HepG2 (cell line): Measurements from ENCODE around the gene SPRED2. TPM values are rescaled to one million over a fixed set of nuclear protein-coding genes. Genes with fewer than 3 reads are reported as not detected.

Source experiments
- JUND ChIP-seq: sonication (generic); formaldehyde crosslinking; IDR thresholded peaks from 2 replicates; pipeline ENCODE4 v1.8.0; 2022; ENCODE audit warnings: mild to moderate bottlenecking, missing genetic modification reagents
- KDM3A ChIP-seq: IDR thresholded peaks from 2 replicates; pipeline ENCODE4 v1.6.1; 2018; ENCODE audit warnings: low read depth, missing compliant biosample characterization
- RAD21 ChIP-seq: fragments of 450-650 bp; formaldehyde crosslinking; IDR thresholded peaks from 2 replicates; pipeline ENCODE4 v1.5.0; 2020; ENCODE audit warnings: mild to moderate bottlenecking
- RAD51 ChIP-seq: fragments of 450-650 bp; IDR thresholded peaks from 2 replicates; pipeline ENCODE4 v1.6.1; 2016; ENCODE audit warnings: borderline replicate concordance
- SMAD3 ChIP-seq: sonication (generic); formaldehyde crosslinking; IDR thresholded peaks from 2 replicates; pipeline ENCODE4 v1.4.0; 2020; ENCODE audit warnings: missing genetic modification reagents
- ZNF510 ChIP-seq: sonication (generic); formaldehyde crosslinking; IDR thresholded peaks from 2 replicates; pipeline ENCODE4 v1.4.0; 2020; ENCODE audit warnings: low read depth, mild to moderate bottlenecking, missing genetic modification reagents
- ZNF713 ChIP-seq: sonication (generic); formaldehyde crosslinking; IDR thresholded peaks from 2 replicates; pipeline ENCODE4 v1.4.0; 2020; ENCODE audit warnings: mild to moderate bottlenecking, missing genetic modification reagents
- ZSCAN21 ChIP-seq: sonication (generic); formaldehyde crosslinking; IDR thresholded peaks from 2 replicates; pipeline ENCODE4 v1.8.0; 2022; ENCODE audit warnings: mild to moderate bottlenecking, missing genetic modification reagents, moderate library complexity, borderline replicate concordance
- polyA plus RNA-seq, 8 experiments: library from polyadenylated mRNA; depleted of rRNA in 3 of 8; stranded (reverse) in 7 of 8; unstranded in 1 of 8; fragments of >200 nt; fragmentation: Illumina TruSeq in 4 of 8; extraction: Trizol in 4 of 8; gene quantifications; 2 replicates each; pipeline versions ENCODE4 v1.2.1 to v1.2.3, GENCODE V29; 2011 to 2016; ENCODE audit warnings: low read depth in 4 of 8, missing spikeins in 1 of 8, mixed read lengths in 1 of 8; ENCODE audit not compliant: insufficient read depth in 1 of 8
- total RNA-seq, 5 experiments: library from RNA; depleted of rRNA; stranded (reverse); fragments of >200 nt; fragmentation: Illumina TruSeq; extraction: Trizol; gene quantifications; 2 replicates each; pipeline ENCODE4 v1.2.3, GENCODE V29; 2016; ENCODE audit warnings: low read depth in 1 of 5
- TF ChIP-seq, protein P1 (sequence below): sonication (generic); formaldehyde crosslinking; IDR thresholded peaks from 2 replicates; pipeline ENCODE4 v1.5.0; 2020; ENCODE audit warnings: missing genetic modification reagents
- TF ChIP-seq, protein P2 (sequence below): sonication (generic); formaldehyde crosslinking; IDR thresholded peaks from 2 replicates; pipeline ENCODE4; 2020; ENCODE audit warnings: missing genetic modification reagents, mild to moderate bottlenecking, borderline replicate concordance
- TF ChIP-seq, protein P3 (sequence below): sonication (generic); formaldehyde crosslinking; IDR thresholded peaks from 2 replicates; pipeline ENCODE4 v1.8.0; 2023; ENCODE audit warnings: mild to moderate bottlenecking, missing genetic modification reagents
- TF ChIP-seq, protein P4 (sequence below): sonication (generic); formaldehyde crosslinking; IDR thresholded peaks from 2 replicates; pipeline ENCODE4 v1.8.0; 2022; ENCODE audit warnings: missing genetic modification reagents, mild to moderate bottlenecking, moderate library complexity, borderline replicate concordance
- TF ChIP-seq, protein P5 (sequence below): sonication (generic); formaldehyde crosslinking; IDR thresholded peaks from 2 replicates; pipeline ENCODE4 v1.5.0; 2020; ENCODE audit warnings: missing genetic modification reagents
- TF ChIP-seq, protein P6 (sequence below): IDR thresholded peaks from 2 replicates; pipeline ENCODE4 v1.6.1; 2018; ENCODE audit warnings: missing genetic modification reagents, mild to moderate bottlenecking, missing compliant biosample characterization
- TF ChIP-seq, protein P7 (sequence below): fragments of 450-650 bp; IDR thresholded peaks from 2 replicates; pipeline ENCODE4 v1.6.1; 2016
- TF ChIP-seq, protein P8 (sequence below): sonication (generic); formaldehyde crosslinking; IDR thresholded peaks from 2 replicates; pipeline ENCODE4 v1.9.0; 2021; ENCODE audit warnings: missing genetic modification reagents, borderline replicate concordance

The SPRED2 gene
- total and polyA plus RNA-seq, 2 of the 13 experiments (the other 11 are each of a cell fraction or from before 2014, with no cell fraction given): 13.0 to 37.0 TPM

DNA sequence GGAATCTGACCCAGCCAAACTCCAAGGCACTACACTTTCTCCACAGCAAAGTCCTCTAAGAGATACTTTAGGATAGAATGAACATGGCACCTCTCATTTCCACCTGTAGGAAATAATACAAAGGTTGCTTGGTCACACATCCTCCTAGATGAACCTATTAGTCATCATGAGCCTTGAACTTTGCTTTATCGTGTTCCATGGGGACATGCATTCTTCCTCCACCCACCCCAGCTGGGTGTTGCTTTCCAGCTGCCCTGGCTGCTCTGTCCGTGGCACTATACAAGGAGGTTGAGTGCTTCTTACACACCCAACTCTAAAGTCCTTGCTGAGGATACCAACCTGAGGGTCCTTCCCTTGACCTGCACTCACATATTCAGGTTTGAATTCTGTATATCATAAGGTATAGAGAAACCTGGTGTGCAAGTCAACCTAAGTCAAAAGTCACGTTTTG is 52.7 kb downstream of the SPRED2 start (continued):
- TF ChIP-seq, protein P1, sequence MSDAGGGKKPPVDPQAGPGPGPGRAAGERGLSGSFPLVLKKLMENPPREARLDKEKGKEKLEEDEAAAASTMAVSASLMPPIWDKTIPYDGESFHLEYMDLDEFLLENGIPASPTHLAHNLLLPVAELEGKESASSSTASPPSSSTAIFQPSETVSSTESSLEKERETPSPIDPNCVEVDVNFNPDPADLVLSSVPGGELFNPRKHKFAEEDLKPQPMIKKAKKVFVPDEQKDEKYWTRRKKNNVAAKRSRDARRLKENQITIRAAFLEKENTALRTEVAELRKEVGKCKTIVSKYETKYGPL: no peak
- TF ChIP-seq, protein P2, sequence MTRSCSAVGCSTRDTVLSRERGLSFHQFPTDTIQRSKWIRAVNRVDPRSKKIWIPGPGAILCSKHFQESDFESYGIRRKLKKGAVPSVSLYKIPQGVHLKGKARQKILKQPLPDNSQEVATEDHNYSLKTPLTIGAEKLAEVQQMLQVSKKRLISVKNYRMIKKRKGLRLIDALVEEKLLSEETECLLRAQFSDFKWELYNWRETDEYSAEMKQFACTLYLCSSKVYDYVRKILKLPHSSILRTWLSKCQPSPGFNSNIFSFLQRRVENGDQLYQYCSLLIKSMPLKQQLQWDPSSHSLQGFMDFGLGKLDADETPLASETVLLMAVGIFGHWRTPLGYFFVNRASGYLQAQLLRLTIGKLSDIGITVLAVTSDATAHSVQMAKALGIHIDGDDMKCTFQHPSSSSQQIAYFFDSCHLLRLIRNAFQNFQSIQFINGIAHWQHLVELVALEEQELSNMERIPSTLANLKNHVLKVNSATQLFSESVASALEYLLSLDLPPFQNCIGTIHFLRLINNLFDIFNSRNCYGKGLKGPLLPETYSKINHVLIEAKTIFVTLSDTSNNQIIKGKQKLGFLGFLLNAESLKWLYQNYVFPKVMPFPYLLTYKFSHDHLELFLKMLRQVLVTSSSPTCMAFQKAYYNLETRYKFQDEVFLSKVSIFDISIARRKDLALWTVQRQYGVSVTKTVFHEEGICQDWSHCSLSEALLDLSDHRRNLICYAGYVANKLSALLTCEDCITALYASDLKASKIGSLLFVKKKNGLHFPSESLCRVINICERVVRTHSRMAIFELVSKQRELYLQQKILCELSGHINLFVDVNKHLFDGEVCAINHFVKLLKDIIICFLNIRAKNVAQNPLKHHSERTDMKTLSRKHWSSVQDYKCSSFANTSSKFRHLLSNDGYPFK (CRISPR knock-in tag): no peak
- no peak for TF ChIP-seq RAD51
- TF ChIP-seq, protein P3, sequence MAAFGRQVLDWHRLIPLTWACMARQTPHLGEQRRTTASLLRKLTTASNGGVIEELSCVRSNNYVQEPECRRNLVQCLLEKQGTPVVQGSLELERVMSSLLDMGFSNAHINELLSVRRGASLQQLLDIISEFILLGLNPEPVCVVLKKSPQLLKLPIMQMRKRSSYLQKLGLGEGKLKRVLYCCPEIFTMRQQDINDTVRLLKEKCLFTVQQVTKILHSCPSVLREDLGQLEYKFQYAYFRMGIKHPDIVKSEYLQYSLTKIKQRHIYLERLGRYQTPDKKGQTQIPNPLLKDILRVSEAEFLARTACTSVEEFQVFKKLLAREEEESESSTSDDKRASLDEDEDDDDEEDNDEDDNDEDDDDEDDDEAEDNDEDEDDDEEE (CRISPR knock-in tag): no peak
- 0 out of 2 replicates have a peak, but pooled peaks have one; percentile 51 for TF ChIP-seq JUND (CRISPR knock-in tag)
- TF ChIP-seq ZNF713 (CRISPR knock-in tag): no peak
- TF ChIP-seq, protein P4, sequence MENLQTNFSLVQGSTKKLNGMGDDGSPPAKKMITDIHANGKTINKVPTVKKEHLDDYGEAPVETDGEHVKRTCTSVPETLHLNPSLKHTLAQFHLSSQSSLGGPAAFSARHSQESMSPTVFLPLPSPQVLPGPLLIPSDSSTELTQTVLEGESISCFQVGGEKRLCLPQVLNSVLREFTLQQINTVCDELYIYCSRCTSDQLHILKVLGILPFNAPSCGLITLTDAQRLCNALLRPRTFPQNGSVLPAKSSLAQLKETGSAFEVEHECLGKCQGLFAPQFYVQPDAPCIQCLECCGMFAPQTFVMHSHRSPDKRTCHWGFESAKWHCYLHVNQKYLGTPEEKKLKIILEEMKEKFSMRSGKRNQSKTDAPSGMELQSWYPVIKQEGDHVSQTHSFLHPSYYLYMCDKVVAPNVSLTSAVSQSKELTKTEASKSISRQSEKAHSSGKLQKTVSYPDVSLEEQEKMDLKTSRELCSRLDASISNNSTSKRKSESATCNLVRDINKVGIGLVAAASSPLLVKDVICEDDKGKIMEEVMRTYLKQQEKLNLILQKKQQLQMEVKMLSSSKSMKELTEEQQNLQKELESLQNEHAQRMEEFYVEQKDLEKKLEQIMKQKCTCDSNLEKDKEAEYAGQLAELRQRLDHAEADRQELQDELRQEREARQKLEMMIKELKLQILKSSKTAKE (CRISPR knock-in tag): no peak
- TF ChIP-seq, protein P5, sequence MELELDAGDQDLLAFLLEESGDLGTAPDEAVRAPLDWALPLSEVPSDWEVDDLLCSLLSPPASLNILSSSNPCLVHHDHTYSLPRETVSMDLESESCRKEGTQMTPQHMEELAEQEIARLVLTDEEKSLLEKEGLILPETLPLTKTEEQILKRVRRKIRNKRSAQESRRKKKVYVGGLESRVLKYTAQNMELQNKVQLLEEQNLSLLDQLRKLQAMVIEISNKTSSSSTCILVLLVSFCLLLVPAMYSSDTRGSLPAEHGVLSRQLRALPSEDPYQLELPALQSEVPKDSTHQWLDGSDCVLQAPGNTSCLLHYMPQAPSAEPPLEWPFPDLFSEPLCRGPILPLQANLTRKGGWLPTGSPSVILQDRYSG (CRISPR knock-in tag): no peak
- TF ChIP-seq, protein P6, sequence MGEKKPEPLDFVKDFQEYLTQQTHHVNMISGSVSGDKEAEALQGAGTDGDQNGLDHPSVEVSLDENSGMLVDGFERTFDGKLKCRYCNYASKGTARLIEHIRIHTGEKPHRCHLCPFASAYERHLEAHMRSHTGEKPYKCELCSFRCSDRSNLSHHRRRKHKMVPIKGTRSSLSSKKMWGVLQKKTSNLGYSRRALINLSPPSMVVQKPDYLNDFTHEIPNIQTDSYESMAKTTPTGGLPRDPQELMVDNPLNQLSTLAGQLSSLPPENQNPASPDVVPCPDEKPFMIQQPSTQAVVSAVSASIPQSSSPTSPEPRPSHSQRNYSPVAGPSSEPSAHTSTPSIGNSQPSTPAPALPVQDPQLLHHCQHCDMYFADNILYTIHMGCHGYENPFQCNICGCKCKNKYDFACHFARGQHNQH (CRISPR knock-in tag): no peak
- TF ChIP-seq RAD21 (CRISPR knock-in tag): 0 out of 2 replicates have a peak, but pooled peaks have one; percentile 13
- TF ChIP-seq ZSCAN21: no peak
- no peak for TF ChIP-seq ZNF510 (CRISPR knock-in tag)
- no peak for TF ChIP-seq KDM3A (CRISPR knock-in tag)
- TF ChIP-seq, protein P7, sequence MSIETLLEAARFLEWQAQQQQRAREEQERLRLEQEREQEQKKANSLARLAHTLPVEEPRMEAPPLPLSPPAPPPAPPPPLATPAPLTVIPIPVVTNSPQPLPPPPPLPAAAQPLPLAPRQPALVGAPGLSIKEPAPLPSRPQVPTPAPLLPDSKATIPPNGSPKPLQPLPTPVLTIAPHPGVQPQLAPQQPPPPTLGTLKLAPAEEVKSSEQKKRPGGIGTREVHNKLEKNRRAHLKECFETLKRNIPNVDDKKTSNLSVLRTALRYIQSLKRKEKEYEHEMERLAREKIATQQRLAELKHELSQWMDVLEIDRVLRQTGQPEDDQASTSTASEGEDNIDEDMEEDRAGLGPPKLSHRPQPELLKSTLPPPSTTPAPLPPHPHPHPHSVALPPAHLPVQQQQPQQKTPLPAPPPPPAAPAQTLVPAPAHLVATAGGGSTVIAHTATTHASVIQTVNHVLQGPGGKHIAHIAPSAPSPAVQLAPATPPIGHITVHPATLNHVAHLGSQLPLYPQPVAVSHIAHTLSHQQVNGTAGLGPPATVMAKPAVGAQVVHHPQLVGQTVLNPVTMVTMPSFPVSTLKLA: no peak
- TF ChIP-seq SMAD3 (CRISPR knock-in tag): no peak
- TF ChIP-seq, protein P8, sequence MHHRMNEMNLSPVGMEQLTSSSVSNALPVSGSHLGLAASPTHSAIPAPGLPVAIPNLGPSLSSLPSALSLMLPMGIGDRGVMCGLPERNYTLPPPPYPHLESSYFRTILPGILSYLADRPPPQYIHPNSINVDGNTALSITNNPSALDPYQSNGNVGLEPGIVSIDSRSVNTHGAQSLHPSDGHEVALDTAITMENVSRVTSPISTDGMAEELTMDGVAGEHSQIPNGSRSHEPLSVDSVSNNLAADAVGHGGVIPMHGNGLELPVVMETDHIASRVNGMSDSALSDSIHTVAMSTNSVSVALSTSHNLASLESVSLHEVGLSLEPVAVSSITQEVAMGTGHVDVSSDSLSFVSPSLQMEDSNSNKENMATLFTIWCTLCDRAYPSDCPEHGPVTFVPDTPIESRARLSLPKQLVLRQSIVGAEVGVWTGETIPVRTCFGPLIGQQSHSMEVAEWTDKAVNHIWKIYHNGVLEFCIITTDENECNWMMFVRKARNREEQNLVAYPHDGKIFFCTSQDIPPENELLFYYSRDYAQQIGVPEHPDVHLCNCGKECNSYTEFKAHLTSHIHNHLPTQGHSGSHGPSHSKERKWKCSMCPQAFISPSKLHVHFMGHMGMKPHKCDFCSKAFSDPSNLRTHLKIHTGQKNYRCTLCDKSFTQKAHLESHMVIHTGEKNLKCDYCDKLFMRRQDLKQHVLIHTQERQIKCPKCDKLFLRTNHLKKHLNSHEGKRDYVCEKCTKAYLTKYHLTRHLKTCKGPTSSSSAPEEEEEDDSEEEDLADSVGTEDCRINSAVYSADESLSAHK: no peak
